Inflammatory macrophage (primary cell): ENCODE data around the gene KHDRBS2.

Experiments
- DNase-seq, 2 donors: peaks; one replicate each; pipeline ENCODE4 v3.0.0-alpha.2; 2020 to 2022

KHDRBS2 gene

GRCh38 chr6:62009445-62009844 lies 276.6 kb downstream of the KHDRBS2 start:
- DNase-seq: no peak

DNA sequence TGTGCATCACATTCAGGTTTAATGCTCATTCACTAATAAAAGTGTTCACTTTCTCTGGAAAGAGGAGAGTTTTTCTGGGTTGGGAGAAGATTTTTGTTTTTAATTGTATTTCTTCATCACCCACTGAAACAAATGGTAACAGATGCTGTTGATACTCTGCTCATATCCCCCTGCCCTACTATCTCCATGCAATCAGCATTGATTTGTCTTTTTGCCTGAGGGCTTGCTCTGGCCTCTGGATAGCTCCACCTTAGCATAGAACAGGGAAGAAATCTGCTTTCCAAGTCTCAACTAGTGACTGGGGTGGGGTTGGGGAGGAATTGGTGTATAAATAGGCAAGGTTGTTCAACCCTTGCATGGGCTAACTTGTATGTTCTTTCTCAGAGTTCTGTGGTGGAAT lies 296.4 kb downstream of the KHDRBS2 start:
- no peak for DNase-seq

DNA sequence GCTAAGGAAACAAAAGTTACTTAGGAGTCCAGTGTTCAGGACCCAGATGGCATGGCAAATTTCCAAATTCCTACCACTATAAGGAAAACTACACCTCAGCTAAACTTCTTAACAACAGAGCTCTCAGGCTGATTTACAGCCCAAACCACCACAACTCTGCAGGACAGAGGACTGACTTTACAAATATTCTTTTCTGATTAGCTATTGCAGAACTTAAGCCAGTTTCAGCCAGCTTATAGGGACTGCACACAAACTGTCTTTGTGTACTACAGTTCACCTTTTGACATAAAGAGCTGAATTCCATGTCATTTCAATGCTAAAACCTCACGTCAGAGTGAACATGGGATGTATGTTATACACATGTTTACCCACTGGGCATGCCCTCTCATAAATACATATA lies 305.4 kb downstream of the KHDRBS2 start:
- no peak for DNase-seq

GRCh38 chr6:61977947-61978346 lies 308.1 kb downstream of the KHDRBS2 start:
- DNase-seq: no peak

- no peak for DNase-seq
Observed at GRCh38 chr6:61977099-61977498, 308.9 kb downstream of the KHDRBS2 start.

GRCh38 chr6:61959196-61959595 lies 326.8 kb downstream of the KHDRBS2 start:
- no peak for DNase-seq

DNA sequence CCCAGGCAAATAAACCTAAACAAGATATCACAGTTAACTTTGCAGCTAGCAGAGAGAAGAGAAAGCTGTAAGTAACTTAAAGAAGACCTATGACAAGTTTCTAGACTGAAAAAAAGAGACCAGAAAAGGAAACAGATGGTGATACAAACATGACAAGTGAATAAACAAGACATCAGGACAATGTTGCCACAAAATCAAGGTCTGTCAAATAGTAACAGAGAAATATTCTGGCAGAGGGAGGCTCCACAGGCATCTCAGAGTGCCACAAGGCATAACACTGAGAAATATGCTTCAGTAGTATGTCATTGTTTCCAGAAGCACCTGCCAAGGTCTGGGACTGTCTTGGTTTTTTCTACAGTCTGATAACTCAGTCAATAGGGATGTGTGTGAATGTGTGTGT lies 332.2 kb downstream of the KHDRBS2 start:
- no peak for DNase-seq

GRCh38 chr6:61951586-61951985 lies 334.4 kb downstream of the KHDRBS2 start:
- DNase-seq: no peak

DNA sequence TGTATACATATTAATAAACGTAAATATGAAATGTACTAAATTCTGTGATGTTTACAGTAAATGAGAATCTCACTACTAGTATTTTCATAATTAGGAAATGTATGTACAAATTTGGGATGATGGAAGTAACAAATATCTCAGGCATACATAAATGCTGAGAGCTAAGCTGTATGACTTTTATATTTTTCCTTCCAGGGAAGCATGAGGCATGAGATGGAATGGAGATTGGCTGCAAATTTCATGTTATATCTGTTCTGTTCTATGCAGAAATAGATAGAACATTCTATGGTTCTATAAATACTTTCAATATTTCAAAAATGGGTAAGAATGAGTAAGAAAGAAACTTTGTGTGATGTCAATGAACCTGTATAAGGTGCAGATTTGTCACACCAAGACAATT lies 335.2 kb downstream of the KHDRBS2 start:
- DNase-seq: no peak

DNA sequence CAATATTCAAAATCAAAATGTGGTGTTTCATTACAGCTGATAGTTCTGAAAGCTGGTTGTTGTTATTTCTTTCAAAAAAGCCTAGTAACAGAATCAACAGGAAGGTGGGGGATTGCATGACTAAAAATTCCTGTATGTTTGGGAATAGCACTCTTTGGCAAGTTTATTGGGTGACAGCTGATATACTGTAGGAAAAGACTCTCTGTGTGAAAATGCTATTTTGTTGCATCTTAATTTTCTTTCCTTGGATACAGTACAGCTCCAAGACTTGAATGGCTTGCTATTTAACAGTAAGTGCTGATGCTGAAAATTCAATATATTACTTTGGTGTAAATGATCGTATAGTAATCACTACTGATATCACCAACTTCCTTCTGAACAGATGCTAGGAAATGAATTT lies 336.1 kb downstream of the KHDRBS2 start:
- DNase-seq: no peak

- DNase-seq: no peak
Observed at GRCh38 chr6:61949161-61949560, 336.9 kb downstream of the KHDRBS2 start.

DNA sequence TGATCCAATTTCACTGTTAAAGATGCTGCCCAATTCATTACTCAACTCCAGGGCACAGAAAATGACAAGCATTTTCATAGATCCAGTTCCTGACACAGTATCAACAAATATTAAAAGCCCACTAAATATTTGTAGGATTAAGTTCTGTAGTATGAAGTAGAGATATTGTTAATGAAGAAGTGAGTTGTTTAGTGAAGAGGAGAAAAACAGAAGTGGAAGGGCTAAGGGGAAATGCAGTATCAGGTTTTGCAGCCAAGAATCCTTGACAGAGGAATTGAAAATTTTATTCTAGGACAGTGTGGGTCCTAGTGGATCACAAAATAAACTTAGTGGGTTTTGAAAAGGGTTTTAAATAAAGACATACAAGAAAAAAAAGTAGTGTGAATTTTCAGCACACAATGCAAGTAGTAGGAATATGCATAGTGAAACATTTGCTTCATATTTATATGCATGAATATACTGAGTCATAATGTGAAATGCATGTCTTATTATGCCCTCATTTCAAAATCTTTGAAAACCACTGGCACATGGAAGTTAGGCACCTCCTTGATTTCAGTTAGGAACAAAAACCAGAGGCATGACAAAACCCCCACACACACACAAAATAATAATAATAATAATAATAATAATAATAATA lies 338.6 kb downstream of the KHDRBS2 start:
- no peak for DNase-seq

GRCh38 chr6:61940919-61941318 lies 345.1 kb downstream of the KHDRBS2 start:
- DNase-seq: no peak

- DNase-seq: no peak
Observed at GRCh38 chr6:61935242-61935846, 350.7 kb downstream of the KHDRBS2 start.

- DNase-seq: no peak
Observed at GRCh38 chr6:61909486-61909885, 376.5 kb downstream of the KHDRBS2 start.

DNA sequence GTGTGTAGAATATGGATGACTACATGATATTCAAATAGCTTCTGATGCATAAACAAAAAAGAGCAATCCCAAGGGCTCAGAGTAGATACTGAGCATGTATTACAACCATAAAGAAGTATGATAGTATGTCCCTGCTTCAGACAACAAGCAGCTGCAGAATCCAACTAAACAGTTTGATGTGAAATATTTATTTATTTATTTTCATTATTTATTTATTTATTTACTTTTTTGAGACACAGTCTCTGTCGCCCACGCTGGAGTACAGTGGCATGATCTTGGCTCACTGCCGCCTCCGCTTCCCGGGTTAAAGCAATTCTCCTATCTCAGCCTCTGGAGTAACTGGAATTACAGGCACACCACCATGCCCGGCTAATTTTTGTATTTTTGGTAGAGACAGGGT lies 384.3 kb downstream of the KHDRBS2 start:
- no peak for DNase-seq

- DNase-seq: no peak
Observed at GRCh38 chr6:61894536-61894935, 391.5 kb downstream of the KHDRBS2 start.

DNA sequence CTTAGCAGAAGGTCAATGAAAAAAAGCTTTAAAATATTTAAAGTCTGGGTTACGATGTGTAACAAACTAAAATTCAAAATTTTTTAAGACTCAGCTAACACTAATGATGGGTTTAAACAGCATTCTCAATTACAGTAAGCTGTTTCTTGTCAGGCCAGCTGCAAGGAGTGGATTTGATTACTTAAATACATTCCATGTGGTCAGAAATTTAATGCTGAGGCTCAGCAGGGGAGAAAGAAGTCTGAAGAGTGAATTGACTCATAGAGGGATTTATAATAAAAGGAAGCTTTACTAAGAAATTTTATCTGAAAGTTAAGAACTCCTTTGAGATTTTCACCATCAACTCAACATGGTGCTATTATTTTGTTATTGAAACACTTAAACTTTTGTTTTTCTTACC lies 398.6 kb downstream of the KHDRBS2 start:
- DNase-seq: no peak

GRCh38 chr6:61886608-61887259 lies 399.3 kb downstream of the KHDRBS2 start:
- no peak for DNase-seq

DNA sequence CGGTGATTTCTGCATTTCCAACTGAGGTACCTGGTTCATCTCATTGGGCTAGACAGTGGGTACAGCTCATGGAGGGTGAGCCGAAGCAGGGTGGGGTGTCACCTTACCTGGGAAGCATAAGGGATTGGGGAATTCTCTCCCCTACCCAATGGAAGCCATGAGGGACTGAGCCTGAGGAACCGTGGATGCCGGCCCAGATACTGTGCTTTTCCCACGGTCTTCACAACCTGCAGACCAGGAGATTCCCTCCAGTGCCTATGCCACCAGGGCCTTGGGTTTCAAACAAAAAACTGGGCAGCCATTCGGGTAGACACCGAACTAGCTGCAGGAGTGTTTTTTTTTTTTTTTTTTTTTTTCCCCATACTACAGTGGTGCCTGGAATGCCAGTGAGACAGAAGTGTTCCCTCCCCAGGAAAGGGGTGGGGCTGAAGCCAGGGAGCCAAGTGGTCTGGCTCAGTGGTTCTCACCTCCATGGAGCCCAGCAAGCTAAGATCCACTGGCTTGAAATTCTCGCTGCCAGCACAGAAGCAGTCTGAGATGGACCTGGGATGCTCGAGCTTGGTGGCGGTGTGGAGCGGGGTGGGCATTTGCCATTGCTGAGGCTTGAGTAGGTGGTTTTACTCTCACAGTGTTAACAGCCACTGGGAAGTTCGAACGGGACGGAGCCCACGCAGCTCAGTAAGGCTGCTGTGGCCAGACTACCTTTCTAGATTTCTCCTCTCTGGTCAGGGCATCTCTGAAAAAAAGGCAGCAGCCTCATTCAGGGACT lies 416.2 kb downstream of the KHDRBS2 start:
- DNase-seq: no peak

- DNase-seq: no peak
Observed at GRCh38 chr6:61868507-61869080, 417.4 kb downstream of the KHDRBS2 start.

DNA sequence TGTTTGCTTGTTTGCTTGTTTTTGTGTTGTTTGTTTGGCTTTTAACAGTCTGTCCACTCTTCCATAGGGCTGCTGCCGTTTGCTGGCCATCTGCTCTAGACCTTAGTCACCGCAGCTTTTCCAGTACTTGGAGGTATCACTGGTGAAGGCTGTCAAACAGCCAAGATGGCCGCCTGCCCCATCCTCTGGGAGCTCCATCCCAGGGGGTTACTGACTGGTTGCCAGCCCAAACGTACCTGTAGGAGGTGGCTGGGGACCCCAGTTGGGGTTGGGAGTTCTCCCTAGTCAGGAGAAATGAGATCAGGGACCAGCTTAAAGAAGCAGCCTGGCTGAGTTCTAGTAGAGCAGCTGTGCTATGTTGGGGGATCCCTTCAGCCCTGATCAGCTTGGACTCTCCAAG lies 418.4 kb downstream of the KHDRBS2 start:
- DNase-seq: no peak

DNA sequence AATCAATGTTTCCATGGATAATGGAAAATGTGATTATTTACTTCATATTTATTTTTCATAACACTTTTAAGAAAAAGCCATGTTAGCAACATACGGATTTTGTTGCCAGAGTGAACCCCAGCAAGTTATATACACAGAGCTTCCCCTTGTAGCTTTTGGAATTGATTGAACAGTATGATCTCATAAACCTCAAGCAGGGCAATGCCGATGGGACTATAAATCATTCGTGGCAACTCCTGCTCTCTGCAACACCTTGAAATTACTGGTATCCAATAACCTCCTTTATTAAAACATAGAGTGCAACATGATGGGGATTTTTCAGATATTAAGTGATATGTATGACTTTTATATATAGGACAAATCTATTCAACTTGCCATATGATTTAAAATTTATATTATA lies 428.5 kb downstream of the KHDRBS2 start:
- DNase-seq: no peak
